B cell (primary cell): Measurements from ENCODE around the gene ATP8B1.

Experiments
- EZH2 ChIP-seq: IDR thresholded peaks from 2 replicates; pipeline ENCODE4 v1.6.1; 2012; ENCODE audit warnings: borderline replicate concordance, low read depth, mild to moderate bottlenecking, moderate library complexity, low read length; ENCODE audit not compliant: insufficient read depth, poor library complexity, severe bottlenecking
- TF ChIP-seq, protein P1 (sequence below): fragments of 200-600 bp; IDR thresholded peaks from one replicate; pipeline ENCODE4 v1.8.0; 2022; ENCODE audit warnings: antibody characterized with exemption, mild to moderate bottlenecking

DNA sequence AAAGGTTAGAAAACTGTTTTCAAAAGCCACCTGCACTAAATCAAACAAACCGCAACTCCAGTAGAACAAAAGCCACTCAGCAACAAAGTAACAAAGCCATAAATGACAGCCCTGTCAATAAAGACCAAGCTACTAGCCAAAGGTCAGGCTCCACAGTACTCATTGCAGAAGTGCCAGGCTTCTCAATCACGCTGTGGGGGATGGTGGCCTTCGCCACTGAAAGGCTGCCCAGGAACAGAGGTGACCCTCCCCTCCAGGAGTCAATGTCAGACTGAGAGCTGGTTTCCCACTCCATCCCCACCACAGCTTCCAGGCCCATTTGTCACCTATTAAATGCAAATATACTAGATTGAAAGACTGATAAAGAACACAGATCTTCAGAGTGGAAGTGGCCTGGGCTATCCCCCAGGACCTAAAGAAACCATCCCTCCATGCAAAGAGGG lies 5.9 kb downstream of the ATP8B1 start:
- no peak for TF ChIP-seq EZH2
- TF ChIP-seq, protein P1, sequence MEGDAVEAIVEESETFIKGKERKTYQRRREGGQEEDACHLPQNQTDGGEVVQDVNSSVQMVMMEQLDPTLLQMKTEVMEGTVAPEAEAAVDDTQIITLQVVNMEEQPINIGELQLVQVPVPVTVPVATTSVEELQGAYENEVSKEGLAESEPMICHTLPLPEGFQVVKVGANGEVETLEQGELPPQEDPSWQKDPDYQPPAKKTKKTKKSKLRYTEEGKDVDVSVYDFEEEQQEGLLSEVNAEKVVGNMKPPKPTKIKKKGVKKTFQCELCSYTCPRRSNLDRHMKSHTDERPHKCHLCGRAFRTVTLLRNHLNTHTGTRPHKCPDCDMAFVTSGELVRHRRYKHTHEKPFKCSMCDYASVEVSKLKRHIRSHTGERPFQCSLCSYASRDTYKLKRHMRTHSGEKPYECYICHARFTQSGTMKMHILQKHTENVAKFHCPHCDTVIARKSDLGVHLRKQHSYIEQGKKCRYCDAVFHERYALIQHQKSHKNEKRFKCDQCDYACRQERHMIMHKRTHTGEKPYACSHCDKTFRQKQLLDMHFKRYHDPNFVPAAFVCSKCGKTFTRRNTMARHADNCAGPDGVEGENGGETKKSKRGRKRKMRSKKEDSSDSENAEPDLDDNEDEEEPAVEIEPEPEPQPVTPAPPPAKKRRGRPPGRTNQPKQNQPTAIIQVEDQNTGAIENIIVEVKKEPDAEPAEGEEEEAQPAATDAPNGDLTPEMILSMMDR = no peak
